GM23248 (cell line): Measurements from ENCODE around the gene PYDC1.

Experiments used
- EZH2 ChIP-seq: fragments of 200-600 bp; sonication (generic); IDR thresholded peaks from 2 replicates; pipeline ENCODE4 v1.6.1; 2018; ENCODE audit warnings: antibody characterized with exemption, mild to moderate bottlenecking; ENCODE audit not compliant: insufficient read depth, poor library complexity, severe bottlenecking
- EZH2phosphoT487 ChIP-seq: fragments of 200-600 bp; sonication (generic); IDR thresholded peaks from 2 replicates; pipeline ENCODE4 v1.6.1; 2018; ENCODE audit warnings: antibody characterized with exemption, moderate library complexity, mild to moderate bottlenecking, low read depth; ENCODE audit not compliant: insufficient read depth

GRCh38 chr16:31168848-31169247 lies 48.1 kb downstream of the PYDC1 start:
- TF ChIP-seq EZH2: no peak
- TF ChIP-seq EZH2phosphoT487: no peak
